Measurements from ENCODE around the gene PARVB.
"Not testable (repeated sequence)": the region's sequence is repeated elsewhere in the genome, so short reads cannot be mapped to it uniquely, and the experiment has no call there.

PARVB gene

GRCh38 chr22:44049486-44050231 is 25.6 kb downstream of the PARVB start:
- no peaks in the 10 kb centered on the region for H3K27me3 Mint-ChIP-seq
- no peak overlapping the region for H3K27ac Mint-ChIP-seq
- no peak overlapping the region for H3K4me3 Mint-ChIP-seq
- H3K36me3 Mint-ChIP-seq (ENCODE audit: low read depth) = peaks cover 5% of the 10 kb centered on the region
- peaks cover 24% of the 10 kb centered on the region for H3K4me1 Mint-ChIP-seq (ENCODE audit: low read depth)
- no peaks in the 10 kb centered on the region for H3K9me3 Mint-ChIP-seq

- H3K4me3 Mint-ChIP-seq = no peak overlapping the region
- H3K4me1 Mint-ChIP-seq (ENCODE audit: low read depth) = peaks cover 13% of the 10 kb centered on the region
- H3K27ac Mint-ChIP-seq = no peak overlapping the region
- no peaks in the 10 kb centered on the region for H3K27me3 Mint-ChIP-seq
- peaks cover 5% of the 10 kb centered on the region for H3K36me3 Mint-ChIP-seq (ENCODE audit: low read depth)
- H3K9me3 Mint-ChIP-seq = no peaks in the 10 kb centered on the region
These were observed 26.8 kb downstream of the PARVB start for GRCh38 chr22:44050766-44051355.

GRCh38 chr22:44051358-44051757 is 27.3 kb downstream of the PARVB start:
- Mint-ChIP-seq H3K4me3 (no peak overlapping the region), H3K36me3 (ENCODE audit: low read depth) (peaks cover 5% of the 10 kb centered on the region), H3K9me3 (no peaks in the 10 kb centered on the region), H3K4me1 (ENCODE audit: low read depth) (peaks cover 12% of the 10 kb centered on the region), H3K27ac (no peak overlapping the region), H3K27me3 (no peaks in the 10 kb centered on the region)

- Mint-ChIP-seq H3K9me3 (no peaks in the 10 kb centered on the region), H3K4me3 (no peak overlapping the region), H3K36me3 (ENCODE audit: low read depth) (peaks cover 5% of the 10 kb centered on the region), H3K27ac (no peak overlapping the region), H3K27me3 (no peaks in the 10 kb centered on the region), H3K4me1 (ENCODE audit: low read depth) (peaks cover 9% of the 10 kb centered on the region)
These were observed 27.9 kb downstream of the PARVB start for GRCh38 chr22:44051961-44052360.

- Mint-ChIP-seq H3K4me3 (no peak overlapping the region), H3K27me3 (no peaks in the 10 kb centered on the region), H3K4me1 (ENCODE audit: low read depth) (no peaks in the 10 kb centered on the region), H3K27ac (no peak overlapping the region), H3K36me3 (ENCODE audit: low read depth) (peaks cover 17% of the 10 kb centered on the region), H3K9me3 (peaks cover 4% of the 10 kb centered on the region)
These were observed 31.7 kb downstream of the PARVB start for GRCh38 chr22:44055805-44056204.

- not testable (repeated sequence) for H3K9me3 Mint-ChIP-seq; H3K4me3 Mint-ChIP-seq; H3K4me1 Mint-ChIP-seq (ENCODE audit: low read depth); H3K27ac Mint-ChIP-seq; H3K27me3 Mint-ChIP-seq
- H3K36me3 Mint-ChIP-seq (ENCODE audit: low read depth) = peaks cover 13% of the 10 kb centered on the region
These were observed 32.5 kb downstream of the PARVB start for GRCh38 chr22:44056649-44057048.

- H3K9me3 Mint-ChIP-seq = peaks cover 4% of the 10 kb centered on the region
- H3K27me3 Mint-ChIP-seq = no peaks in the 10 kb centered on the region
- no peak overlapping the region for H3K27ac Mint-ChIP-seq
- peaks cover 12% of the 10 kb centered on the region for H3K36me3 Mint-ChIP-seq (ENCODE audit: low read depth)
- H3K4me3 Mint-ChIP-seq = no peak overlapping the region
- no peaks in the 10 kb centered on the region for H3K4me1 Mint-ChIP-seq (ENCODE audit: low read depth)
These were observed 33.4 kb downstream of the PARVB start for GRCh38 chr22:44057401-44057987.

- H3K4me1 Mint-ChIP-seq (ENCODE audit: low read depth) = peaks cover 10% of the 10 kb centered on the region
- peaks cover 12% of the 10 kb centered on the region for H3K36me3 Mint-ChIP-seq (ENCODE audit: low read depth)
- H3K27ac Mint-ChIP-seq = no peak overlapping the region
- peaks cover 4% of the 10 kb centered on the region for H3K9me3 Mint-ChIP-seq
- no peak overlapping the region for H3K4me3 Mint-ChIP-seq
- H3K27me3 Mint-ChIP-seq = peaks cover 4% of the 10 kb centered on the region
These were observed 39.6 kb downstream of the PARVB start for GRCh38 chr22:44063462-44064371.

- peaks cover 5% of the 10 kb centered on the region for H3K27me3 Mint-ChIP-seq
- H3K9me3 Mint-ChIP-seq = no peaks in the 10 kb centered on the region
- no peak overlapping the region for H3K27ac Mint-ChIP-seq
- H3K36me3 Mint-ChIP-seq (ENCODE audit: low read depth) = no peaks in the 10 kb centered on the region
- no peak overlapping the region for H3K4me3 Mint-ChIP-seq
- H3K4me1 Mint-ChIP-seq (ENCODE audit: low read depth) = peaks cover 18% of the 10 kb centered on the region
These were observed 42.9 kb downstream of the PARVB start for GRCh38 chr22:44067033-44067432.

- no peaks in the 10 kb centered on the region for H3K36me3 Mint-ChIP-seq (ENCODE audit: low read depth)
- H3K4me1 Mint-ChIP-seq (ENCODE audit: low read depth) = peaks cover 18% of the 10 kb centered on the region
- no peaks in the 10 kb centered on the region for H3K9me3 Mint-ChIP-seq
- no peak overlapping the region for H3K4me3 Mint-ChIP-seq
- peaks cover 5% of the 10 kb centered on the region for H3K27me3 Mint-ChIP-seq
- no peak overlapping the region for H3K27ac Mint-ChIP-seq
These were observed 43.8 kb downstream of the PARVB start for GRCh38 chr22:44067901-44068300.

GRCh38 chr22:44068422-44069191 is 44.5 kb downstream of the PARVB start:
- Mint-ChIP-seq H3K4me1 (ENCODE audit: low read depth) (peaks cover 18% of the 10 kb centered on the region), H3K27me3 (peaks cover 5% of the 10 kb centered on the region), H3K4me3 (no peak overlapping the region), H3K36me3 (ENCODE audit: low read depth) (no peaks in the 10 kb centered on the region), H3K27ac (peak overlapping the region; percentile 87), H3K9me3 (no peaks in the 10 kb centered on the region)

GRCh38 chr22:44070029-44070428 is 45.9 kb downstream of the PARVB start:
- peaks cover 5% of the 10 kb centered on the region for H3K27me3 Mint-ChIP-seq
- H3K27ac Mint-ChIP-seq = no peak overlapping the region
- H3K9me3 Mint-ChIP-seq = no peaks in the 10 kb centered on the region
- H3K36me3 Mint-ChIP-seq (ENCODE audit: low read depth) = no peaks in the 10 kb centered on the region
- H3K4me1 Mint-ChIP-seq (ENCODE audit: low read depth) = peaks cover 18% of the 10 kb centered on the region
- H3K4me3 Mint-ChIP-seq = no peak overlapping the region

- H3K27ac Mint-ChIP-seq = no peak overlapping the region
- no peaks in the 10 kb centered on the region for H3K9me3 Mint-ChIP-seq
- peaks cover 18% of the 10 kb centered on the region for H3K4me1 Mint-ChIP-seq (ENCODE audit: low read depth)
- no peak overlapping the region for H3K4me3 Mint-ChIP-seq
- H3K27me3 Mint-ChIP-seq = peaks cover 5% of the 10 kb centered on the region
- no peaks in the 10 kb centered on the region for H3K36me3 Mint-ChIP-seq (ENCODE audit: low read depth)
These were observed 47.8 kb downstream of the PARVB start for GRCh38 chr22:44071781-44072326.

- Mint-ChIP-seq H3K4me3 (no peak overlapping the region), H3K27ac (no peak overlapping the region), H3K27me3 (no peaks in the 10 kb centered on the region), H3K4me1 (ENCODE audit: low read depth) (no peaks in the 10 kb centered on the region), H3K9me3 (no peaks in the 10 kb centered on the region), H3K36me3 (ENCODE audit: low read depth) (no peaks in the 10 kb centered on the region)
These were observed 50.4 kb downstream of the PARVB start for GRCh38 chr22:44074337-44074984.

Data from stimulated activated naive CD8-positive, alpha-beta T cell treated with anti-CD3 and anti-CD28 coated beads, Interleukin-15, Interleukin-2, amounts not matched to agents 100 ng/mL and 50 ng/mL, for 24 hours (primary cell).